ENCODE data around the gene WWTR1.

WWTR1 gene

GRCh38 chr3:149490260-149490971 is 167.4 kb downstream of the WWTR1 start:
- in situ Hi-C loops (cut with MboI; ENCODE audit: low sequenced_read_pairs, unreplicated experiment) = loop anchor here (25.0 kb wide), 2 partner anchors 378 to 528 kb away; no protein-coding TSS in a partner anchor
- DNase-seq (ENCODE audit: low spot score) = no peak
- TF ChIP-seq, protein P1, sequence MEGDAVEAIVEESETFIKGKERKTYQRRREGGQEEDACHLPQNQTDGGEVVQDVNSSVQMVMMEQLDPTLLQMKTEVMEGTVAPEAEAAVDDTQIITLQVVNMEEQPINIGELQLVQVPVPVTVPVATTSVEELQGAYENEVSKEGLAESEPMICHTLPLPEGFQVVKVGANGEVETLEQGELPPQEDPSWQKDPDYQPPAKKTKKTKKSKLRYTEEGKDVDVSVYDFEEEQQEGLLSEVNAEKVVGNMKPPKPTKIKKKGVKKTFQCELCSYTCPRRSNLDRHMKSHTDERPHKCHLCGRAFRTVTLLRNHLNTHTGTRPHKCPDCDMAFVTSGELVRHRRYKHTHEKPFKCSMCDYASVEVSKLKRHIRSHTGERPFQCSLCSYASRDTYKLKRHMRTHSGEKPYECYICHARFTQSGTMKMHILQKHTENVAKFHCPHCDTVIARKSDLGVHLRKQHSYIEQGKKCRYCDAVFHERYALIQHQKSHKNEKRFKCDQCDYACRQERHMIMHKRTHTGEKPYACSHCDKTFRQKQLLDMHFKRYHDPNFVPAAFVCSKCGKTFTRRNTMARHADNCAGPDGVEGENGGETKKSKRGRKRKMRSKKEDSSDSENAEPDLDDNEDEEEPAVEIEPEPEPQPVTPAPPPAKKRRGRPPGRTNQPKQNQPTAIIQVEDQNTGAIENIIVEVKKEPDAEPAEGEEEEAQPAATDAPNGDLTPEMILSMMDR (IDR thresholded peaks at IDR 0.05; ENCODE audit: borderline replicate concordance, control extremely low read depth, extremely low read depth, insufficient read depth, missing control alignments) = no peak

DNA sequence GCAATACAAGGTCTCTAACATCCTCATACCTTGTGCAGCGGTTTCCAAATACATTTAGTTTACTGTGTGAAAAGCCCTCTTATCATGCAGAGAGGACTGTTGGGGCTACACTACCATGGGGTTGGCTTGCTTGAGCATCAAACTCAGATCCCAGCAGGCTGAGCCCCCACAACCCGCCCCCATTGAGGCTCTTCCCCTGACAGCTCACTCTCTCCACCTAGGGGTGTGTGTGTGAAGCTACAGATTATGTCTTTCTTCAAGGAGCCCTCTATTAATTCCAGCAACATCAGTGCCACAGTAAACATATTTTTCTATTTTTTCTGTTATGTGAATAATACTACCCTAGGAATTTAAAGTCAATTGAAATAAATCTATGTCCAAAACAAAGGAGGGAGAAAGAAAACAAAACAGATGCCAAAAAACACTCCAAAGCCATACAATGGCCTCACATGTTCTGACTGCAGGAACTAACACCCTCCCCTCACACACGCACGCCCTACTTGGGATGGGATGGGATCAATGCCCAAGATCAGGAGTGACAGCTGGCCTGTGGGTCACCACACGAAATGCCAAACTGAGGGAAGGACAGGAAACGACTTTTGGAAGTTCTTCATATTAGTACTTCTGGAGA is 168.7 kb downstream of the WWTR1 start:
- TF ChIP-seq, protein P1 (IDR thresholded peaks at IDR 0.05; ENCODE audit: borderline replicate concordance, control extremely low read depth, extremely low read depth, insufficient read depth, missing control alignments) = peak; percentile 12
- DNase-seq (ENCODE audit: low spot score) = peak; percentile 29
- in situ Hi-C loops (cut with MboI; ENCODE audit: low sequenced_read_pairs, unreplicated experiment) = loop anchor here (10.0 to 25.0 kb wide), 3 partner anchors 94 to 527 kb away; no protein-coding TSS in a partner anchor

- DNase-seq (ENCODE audit: low spot score) = peak; percentile 38
- in situ Hi-C loops (cut with MboI; ENCODE audit: low sequenced_read_pairs, unreplicated experiment) = loop anchor here (10.0 to 25.0 kb wide), 3 partner anchors 93 to 525 kb away; no protein-coding TSS in a partner anchor
- TF ChIP-seq, protein P1 (IDR thresholded peaks at IDR 0.05; ENCODE audit: borderline replicate concordance, control extremely low read depth, extremely low read depth, insufficient read depth, missing control alignments) = peak; percentile 55
These were observed 170.1 kb downstream of the WWTR1 start for GRCh38 chr3:149487598-149488197.

- DNase-seq (ENCODE audit: low spot score) = no peak
- TF ChIP-seq, protein P1 (IDR thresholded peaks at IDR 0.05; ENCODE audit: borderline replicate concordance, control extremely low read depth, extremely low read depth, insufficient read depth, missing control alignments) = no peak
- in situ Hi-C loops (cut with MboI; ENCODE audit: low sequenced_read_pairs, unreplicated experiment) = loop anchor here (10.0 to 25.0 kb wide), 3 partner anchors 92 to 524 kb away; no protein-coding TSS in a partner anchor
These were observed 171.1 kb downstream of the WWTR1 start for GRCh38 chr3:149486726-149487125.

- no peak for DNase-seq (ENCODE audit: low spot score)
- TF ChIP-seq, protein P1 (IDR thresholded peaks at IDR 0.05; ENCODE audit: borderline replicate concordance, control extremely low read depth, extremely low read depth, insufficient read depth, missing control alignments) = no peak
- in situ Hi-C loops (cut with MboI; ENCODE audit: low sequenced_read_pairs, unreplicated experiment) = loop anchor here (10.0 to 25.0 kb wide), 3 partner anchors 87 to 519 kb away; no protein-coding TSS in a partner anchor
These were observed 176.3 kb downstream of the WWTR1 start for GRCh38 chr3:149481491-149481890.

- no peak for DNase-seq (ENCODE audit: low spot score)
- in situ Hi-C loops (cut with MboI; ENCODE audit: low sequenced_read_pairs, unreplicated experiment) = loop anchor here (10.0 to 25.0 kb wide), 3 partner anchors 86 to 519 kb away; no protein-coding TSS in a partner anchor
- TF ChIP-seq, protein P1 (IDR thresholded peaks at IDR 0.05; ENCODE audit: borderline replicate concordance, control extremely low read depth, extremely low read depth, insufficient read depth, missing control alignments) = no peak
These were observed 176.8 kb downstream of the WWTR1 start for GRCh38 chr3:149481056-149481455.

Measured in GM13976 (cell line).